Esophagus muscularis mucosa (tissue), 3 donors: ENCODE data around the gene RAB29.

Experiments used
- CTCF ChIP-seq, 3 experiments: fragments of 200-600 bp in 2 of 3; fragments of 450-650 bp in 1 of 3; sonication (generic) in 2 of 3; IDR thresholded peaks; one replicate each; pipeline ENCODE4 v1.5.1; 2017 to 2019; ENCODE audit warnings: antibody characterized with exemption in 3 of 3, mild to moderate bottlenecking in 2 of 3, moderate library complexity in 1 of 3
- POLR2AphosphoS5 ChIP-seq, 2 donors: sonication (generic); formaldehyde crosslinking; IDR thresholded peaks; one replicate each; pipeline ENCODE4 v1.6.1; 2017; ENCODE audit warnings: antibody characterized with exemption in 2 of 2

GRCh38 chr1:205791568-205792180 lies 16.4 kb upstream of the RAB29 start:
- TF ChIP-seq CTCF (IDR thresholded peaks at IDR 0.05) (peak; percentile 73 to 84 (median 82)), POLR2AphosphoS5 (IDR thresholded peaks at IDR 0.05) (no peak)
